K562 (cell line): ENCODE measurements around the gene NCCRP1. TPM values are rescaled to one million over a fixed set of nuclear protein-coding genes. Genes with fewer than 3 reads are reported as not detected.
A peak's percentile ranks its signal among the peaks of the same experiment; 100 is the strongest.

Source experiments
- ADNP ChIP-seq: fragments of 200-800 bp; sonication (Bioruptor generic); IDR thresholded peaks from 2 replicates; pipeline ENCODE4 v1.6.1; 2016; ENCODE audit warnings: missing genetic modification characterization, missing compliant biosample characterization
- ARID2 ChIP-seq: fragments of 450-650 bp; IDR thresholded peaks from 2 replicates; pipeline ENCODE4 v1.6.1; 2017; ENCODE audit warnings: antibody characterized with exemption, mild to moderate bottlenecking
- BRD4 ChIP-seq: fragments of 200-600 bp; sonication (generic); IDR thresholded peaks from 2 replicates; pipeline ENCODE4 v1.6.1; 2017; ENCODE audit warnings: inconsistent platforms
- BRD9 ChIP-seq: fragments of 450-650 bp; IDR thresholded peaks from 2 replicates; pipeline ENCODE4 v1.6.1; 2018; ENCODE audit warnings: low read depth; ENCODE audit not compliant: partially characterized antibody
- CHD7 ChIP-seq: fragments of 200-600 bp; sonication (generic); IDR thresholded peaks from one replicate; pipeline ENCODE4 v1.6.1; 2012; ENCODE audit warnings: mild to moderate bottlenecking, low read depth, low read length, inconsistent platforms
- DACH1 ChIP-seq: fragments of 450-650 bp; IDR thresholded peaks from 2 replicates; pipeline ENCODE4 v1.6.1; 2018; ENCODE audit not compliant: partially characterized antibody
- EP400 ChIP-seq: fragments of 450-650 bp; IDR thresholded peaks from 2 replicates; pipeline ENCODE4 v1.6.1; 2017; ENCODE audit warnings: antibody characterized with exemption, mild to moderate bottlenecking, moderate library complexity
- FOS ChIP-seq: IDR thresholded peaks from 3 replicates; pipeline ENCODE4 v1.6.1; 2011; ENCODE audit not compliant: insufficient read length; ENCODE audit errors: extremely low read depth
- HINFP ChIP-seq: fragments of 450-650 bp; conservative IDR thresholded peaks from 2 replicates; pipeline ENCODE4 v1.6.1; 2016; ENCODE audit warnings: missing genetic modification characterization, low read depth, mild to moderate bottlenecking, control low read depth, missing compliant biosample characterization
- NEUROD1 ChIP-seq: fragments of 150-350 bp; IDR thresholded peaks from 2 replicates; pipeline ENCODE4 v1.6.1; 2014; ENCODE audit warnings: borderline replicate concordance, low read length, low read depth; ENCODE audit not compliant: partially characterized antibody
- SMAD3 ChIP-seq: fragments of 450-650 bp; formaldehyde crosslinking; conservative IDR thresholded peaks from 2 replicates; pipeline ENCODE4 v1.4.0; 2020; ENCODE audit warnings: mild to moderate bottlenecking
- ZBTB34 ChIP-seq: fragments of 250-450 bp; sonication (Bioruptor Pico); IDR thresholded peaks from 2 replicates; pipeline ENCODE4 v1.8.0; 2021; ENCODE audit warnings: mild to moderate bottlenecking, moderate library complexity
- ZFP91 ChIP-seq: sonication (generic); formaldehyde crosslinking; IDR thresholded peaks from 2 replicates; pipeline ENCODE4 v1.8.0; 2022; ENCODE audit warnings: mild to moderate bottlenecking, missing genetic modification reagents
- ZNF57 ChIP-seq: fragments of 450-650 bp; formaldehyde crosslinking; IDR thresholded peaks from 2 replicates; pipeline ENCODE4 v1.4.0; 2020; ENCODE audit warnings: mild to moderate bottlenecking, moderate library complexity
- polyA plus RNA-seq, 8 experiments: library from polyadenylated mRNA; depleted of rRNA in 4 of 8; stranded (reverse) in 5 of 8; unstranded in 3 of 8; fragments of >200 nt; fragmentation: Nextera tagmentation in 2 of 8; fragmentation: Illumina TruSeq in 1 of 8; extraction: Ambion mirVana in 2 of 8; extraction: Trizol in 1 of 8; gene quantifications; 2 replicates each; pipeline versions ENCODE4 v1.2.1 to v1.2.3, GENCODE V29; 2011 to 2014; ENCODE audit warnings: inconsistent platforms in 1 of 8, missing spikeins in 1 of 8
- total RNA-seq, 7 experiments: library from RNA; depleted of rRNA in 6 of 7; stranded (reverse); fragments of >200 nt in 6 of 7; fragmentation: Illumina TruSeq in 2 of 7; extraction: Trizol in 2 of 7; gene quantifications; 2 replicates each; pipeline versions ENCODE4 v1.2.1 to v1.2.3, GENCODE V29; 2011 to 2021; ENCODE audit warnings: low replicate concordance in 1 of 7

The NCCRP1 gene
- total and polyA plus RNA-seq, 9 of the 15 experiments (the other 6 are each of a cell fraction or from before 2014, with no cell fraction given) = 0.05 TPM; not detected in 8

- TF ChIP-seq BRD9 = no peak
- TF ChIP-seq NEUROD1 = no peak
- no peak for TF ChIP-seq ZFP91 (CRISPR knock-in tag)
- TF ChIP-seq ZNF57 (CRISPR knock-in tag) = no peak
- TF ChIP-seq BRD4 = no peak
- no peak for TF ChIP-seq SMAD3
- TF ChIP-seq DACH1 = no peak
- peak; percentile 85 for TF ChIP-seq ADNP
- TF ChIP-seq ZBTB34 = no peak
- TF ChIP-seq FOS = no peak
- no peak for TF ChIP-seq HINFP (tag)
- TF ChIP-seq CHD7 = no peak
- no peak for TF ChIP-seq EP400
- peak; percentile 87 for TF ChIP-seq ARID2
Observed at GRCh38 chr19:39212375-39212742, 15.6 kb downstream of the NCCRP1 start (continued).
